SK-N-SH treated with all-trans-retinoic acid at 6 μM for 48 hours (cell line): Measurements from ENCODE around the gene COL8A2.

Experiments
- ATAC-seq: fragments of 200-7000 bp; cut with Tn5 transposase; 3 replicates; pipeline ENCODE4 v1.9.1; 2020; ENCODE audit warnings: mild to moderate bottlenecking, moderate library complexity
- ARNTL ChIP-seq: fragments of 450-650 bp; formaldehyde crosslinking; IDR thresholded peaks from 2 replicates; pipeline ENCODE4 v1.5.0; 2020; ENCODE audit warnings: low read depth, mild to moderate bottlenecking, moderate library complexity, borderline replicate concordance
- BACH2 ChIP-seq: fragments of 250-450 bp; sonication (Bioruptor Pico); IDR thresholded peaks from 2 replicates; pipeline ENCODE4 v1.9.0; 2021; ENCODE audit warnings: mild to moderate bottlenecking, borderline replicate concordance
- CREB5 ChIP-seq: fragments of 250-450 bp; sonication (Bioruptor Pico); IDR thresholded peaks from 2 replicates; pipeline ENCODE4 v1.5.1; 2020; ENCODE audit warnings: low read depth, mild to moderate bottlenecking, moderate library complexity
- CSDC2 ChIP-seq: fragments of 250-450 bp; sonication (Bioruptor Pico); IDR thresholded peaks from 2 replicates; pipeline ENCODE4 v1.5.0; 2020; ENCODE audit warnings: mild to moderate bottlenecking, moderate library complexity
- ESRRG ChIP-seq: fragments of 250-450 bp; sonication (Bioruptor Pico); IDR thresholded peaks from 2 replicates; pipeline ENCODE4 v1.6.1; 2021; ENCODE audit warnings: mild to moderate bottlenecking
- GLIS3 ChIP-seq: fragments of 250-450 bp; sonication (Bioruptor Pico); IDR thresholded peaks from 2 replicates; pipeline ENCODE4 v1.5.0; 2020; ENCODE audit warnings: mild to moderate bottlenecking, moderate library complexity
- OSR1 ChIP-seq: fragments of 250-450 bp; sonication (Bioruptor Pico); IDR thresholded peaks from 2 replicates; pipeline ENCODE4 v1.8.0; 2022; ENCODE audit warnings: moderate library complexity, mild to moderate bottlenecking, inconsistent platforms
- POU6F1 ChIP-seq: fragments of 250-450 bp; sonication (Bioruptor Pico); IDR thresholded peaks from 2 replicates; pipeline ENCODE4 v1.8.0; 2021; ENCODE audit warnings: low read depth, mild to moderate bottlenecking, moderate library complexity, borderline replicate concordance
- PPARA ChIP-seq: fragments of 250-450 bp; sonication (Bioruptor Pico); IDR thresholded peaks from 2 replicates; pipeline ENCODE4 v1.5.0; 2020; ENCODE audit warnings: mild to moderate bottlenecking, borderline replicate concordance
- SNAI2 ChIP-seq: fragments of 250-450 bp; sonication (Bioruptor Pico); IDR thresholded peaks from 2 replicates; pipeline ENCODE4 v1.5.0; 2020; ENCODE audit warnings: mild to moderate bottlenecking, moderate library complexity
- TCF4 ChIP-seq: fragments of 250-450 bp; sonication (Bioruptor Pico); IDR thresholded peaks from 2 replicates; pipeline ENCODE4 v1.8.0; 2021; ENCODE audit warnings: mild to moderate bottlenecking, moderate library complexity, borderline replicate concordance
- TOX ChIP-seq: fragments of 250-450 bp; sonication (Bioruptor Pico); IDR thresholded peaks from 2 replicates; pipeline ENCODE4 v1.8.0; 2021; ENCODE audit warnings: mild to moderate bottlenecking, moderate library complexity, borderline replicate concordance
- TSHZ2 ChIP-seq: fragments of 250-450 bp; sonication (Bioruptor Pico); IDR thresholded peaks from 2 replicates; pipeline ENCODE4 v1.5.0; 2020; ENCODE audit warnings: mild to moderate bottlenecking, moderate library complexity
- ZFP3 ChIP-seq: fragments of 250-450 bp; sonication (Bioruptor Pico); IDR thresholded peaks from 2 replicates; pipeline ENCODE4 v1.5.0; 2020; ENCODE audit warnings: mild to moderate bottlenecking, moderate library complexity
- ZFP30 ChIP-seq: fragments of 450-650 bp; formaldehyde crosslinking; IDR thresholded peaks from 2 replicates; pipeline ENCODE4 v1.5.0; 2022; ENCODE audit warnings: mild to moderate bottlenecking, moderate library complexity
- ZNF565 ChIP-seq: fragments of 450-650 bp; formaldehyde crosslinking; conservative IDR thresholded peaks from 2 replicates; pipeline ENCODE4 v1.5.0; 2020; ENCODE audit warnings: low read depth, mild to moderate bottlenecking, moderate library complexity
- ZNF70 ChIP-seq: fragments of 450-650 bp; formaldehyde crosslinking; IDR thresholded peaks from 2 replicates; pipeline ENCODE4 v1.5.0; 2020; ENCODE audit warnings: mild to moderate bottlenecking, moderate library complexity
- ZNF8 ChIP-seq: fragments of 450-650 bp; formaldehyde crosslinking; IDR thresholded peaks from 2 replicates; pipeline ENCODE4 v1.5.0; 2020; ENCODE audit warnings: mild to moderate bottlenecking, moderate library complexity

The COL8A2 gene

GRCh38 chr1:36083635-36084496, 41.2 kb downstream of the COL8A2 start, which contains the start of gene TEKT2:
Gene TEKT2, plus strand, starts transcription at chr1:36084094. Its CDS starts 828 bp downstream, at chr1:36084922.
- peak; percentile 43 for ATAC-seq
- no peak for TF ChIP-seq TSHZ2

- no peak for ATAC-seq
- TF ChIP-seq ZNF8 (CRISPR knock-in tag) (no peak), CREB5 (CRISPR knock-in tag) (no peak), PPARA (CRISPR knock-in tag) (no peak), TOX (CRISPR knock-in tag) (no peak), BACH2 (CRISPR knock-in tag) (no peak), TCF4 (no peak), ZNF70 (no peak)
Measured at GRCh38 chr1:36083219-36083618, 41.8 kb downstream of the COL8A2 start.

GRCh38 chr1:36081926-36082485, 43.0 kb downstream of the COL8A2 start:
- TF ChIP-seq GLIS3 (CRISPR knock-in tag) = no peak
- TF ChIP-seq TCF4 = no peak
- no peak for TF ChIP-seq POU6F1
- no peak for TF ChIP-seq SNAI2 (CRISPR knock-in tag)
- no peak for TF ChIP-seq TSHZ2
- TF ChIP-seq ZFP30 (CRISPR knock-in tag) = no peak
- TF ChIP-seq CSDC2 (CRISPR knock-in tag) = no peak
- no peak for TF ChIP-seq OSR1 (CRISPR knock-in tag)
- no peak for TF ChIP-seq CREB5 (CRISPR knock-in tag)
- no peak for TF ChIP-seq ARNTL (CRISPR knock-in tag)
- TF ChIP-seq ZNF70 = no peak
- no peak for TF ChIP-seq ZFP3 (CRISPR knock-in tag)
- TF ChIP-seq ZNF565 (CRISPR knock-in tag) = no peak
- TF ChIP-seq TOX (CRISPR knock-in tag) = no peak
- TF ChIP-seq ESRRG (CRISPR knock-in tag) = no peak

More at GRCh38 chr1:36081926-36082485, 43.0 kb downstream of the COL8A2 start:
- ATAC-seq = no peak
